IPS DF 19.7 (cell line): Measurements from ENCODE around the gene DUSP22.
"Not testable (repeated sequence)": the region's sequence is repeated elsewhere in the genome, so short reads cannot be mapped to it uniquely, and the experiment has no call there.

Experiments
- DNase-seq: peaks from one replicate; pipeline ENCODE4 v3.0.0-alpha.2; 2013; ENCODE audit warnings: low read depth, low spot score

DUSP22 gene

DNA sequence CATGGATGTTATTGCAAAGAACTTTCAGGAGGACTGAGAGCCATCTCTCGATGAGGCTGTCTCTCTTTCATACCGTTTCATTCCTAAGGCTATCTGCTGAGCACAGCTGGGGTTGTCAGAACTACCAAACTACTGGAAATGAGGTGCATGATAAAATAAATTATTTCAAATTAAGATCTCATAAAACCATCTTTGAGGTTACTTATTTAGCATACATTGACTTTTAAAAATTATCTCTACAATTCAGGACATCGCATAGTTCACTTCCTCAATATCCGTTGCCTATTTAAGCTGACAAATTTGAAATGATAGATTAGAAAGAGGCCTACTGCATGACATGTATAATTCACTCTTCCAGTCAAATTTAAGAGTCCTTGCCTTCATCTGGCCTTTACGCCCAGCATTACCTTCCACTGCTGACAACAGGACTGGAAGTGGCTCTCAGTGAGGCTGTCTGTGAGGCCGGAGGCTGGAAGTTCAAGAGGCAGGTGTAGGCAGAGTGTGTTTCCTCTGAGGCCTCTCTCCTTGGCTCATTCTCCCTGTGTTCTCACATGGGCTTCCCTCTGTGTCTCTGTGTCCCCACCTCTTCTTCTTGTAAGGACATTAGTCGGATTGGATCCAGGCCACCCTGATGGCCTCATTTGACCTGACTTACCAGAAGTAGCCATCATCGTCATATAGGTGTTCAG is 12.8 kb upstream of the DUSP22 start:
- no peak for DNase-seq

DNA sequence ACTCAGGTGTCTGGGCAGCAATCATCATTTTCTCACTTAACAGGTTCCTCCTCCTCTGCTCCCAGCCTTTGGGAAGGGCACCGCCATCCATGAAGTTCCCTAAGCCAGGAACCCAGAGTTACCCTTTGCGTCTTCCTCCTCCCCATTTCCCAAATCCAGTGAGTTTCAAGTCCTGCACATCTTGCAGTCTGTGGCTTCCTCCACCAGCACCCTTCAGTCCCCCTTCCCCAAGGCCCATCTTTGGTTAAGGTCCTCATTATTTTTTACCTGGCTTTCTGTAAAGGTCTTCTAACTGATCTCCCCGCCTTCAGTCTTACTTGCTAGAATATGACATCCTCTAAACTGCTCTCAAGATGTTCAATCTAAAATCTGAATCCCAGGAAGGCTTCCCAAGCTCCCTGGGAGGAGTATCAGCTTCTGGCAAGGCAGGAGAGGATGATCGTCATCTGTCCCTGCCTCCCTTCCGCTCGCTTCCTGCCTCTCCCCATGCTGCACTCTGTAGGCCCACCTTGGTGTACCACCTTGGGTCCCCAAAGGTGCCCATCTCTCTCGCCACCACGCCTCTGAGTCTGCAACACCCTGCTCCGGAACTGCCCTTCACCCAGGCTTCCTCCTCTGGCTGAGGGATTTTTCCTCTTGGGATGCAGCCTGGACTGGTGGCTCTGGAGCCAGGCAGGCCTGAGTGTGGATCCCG is 11.4 kb upstream of the DUSP22 start:
- DNase-seq, result no peak

DNA sequence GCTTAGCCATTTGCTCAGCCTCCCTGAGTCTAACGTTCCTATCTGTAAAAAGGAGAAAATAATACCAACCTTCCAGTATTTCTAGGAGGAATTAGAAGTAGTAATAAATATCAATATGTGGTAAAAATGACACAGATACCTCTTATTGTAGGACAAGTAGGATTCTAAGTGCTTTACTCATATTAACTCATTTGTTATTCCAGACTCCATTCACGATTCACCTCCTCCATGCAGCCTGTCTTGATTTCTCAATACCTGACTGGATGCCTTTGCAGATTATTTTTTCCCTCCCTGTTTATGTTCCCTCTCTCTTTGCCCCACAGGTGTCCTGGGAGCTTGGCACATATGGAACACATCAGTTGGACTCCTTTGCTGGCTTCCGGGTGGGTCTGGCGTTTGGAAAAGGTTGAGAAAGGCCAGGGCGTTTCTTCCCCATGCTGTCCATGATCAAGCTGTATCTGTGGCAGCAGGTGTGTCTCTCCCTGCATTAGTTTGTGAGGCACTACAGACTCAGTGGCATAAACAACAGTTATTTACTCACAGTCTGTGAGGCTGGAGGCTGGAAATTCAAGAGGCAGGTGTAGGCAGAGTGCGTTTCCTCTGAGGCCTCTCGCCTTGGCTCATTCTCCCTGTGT is 10.7 kb upstream of the DUSP22 start:
- DNase-seq, result no peak

DNA sequence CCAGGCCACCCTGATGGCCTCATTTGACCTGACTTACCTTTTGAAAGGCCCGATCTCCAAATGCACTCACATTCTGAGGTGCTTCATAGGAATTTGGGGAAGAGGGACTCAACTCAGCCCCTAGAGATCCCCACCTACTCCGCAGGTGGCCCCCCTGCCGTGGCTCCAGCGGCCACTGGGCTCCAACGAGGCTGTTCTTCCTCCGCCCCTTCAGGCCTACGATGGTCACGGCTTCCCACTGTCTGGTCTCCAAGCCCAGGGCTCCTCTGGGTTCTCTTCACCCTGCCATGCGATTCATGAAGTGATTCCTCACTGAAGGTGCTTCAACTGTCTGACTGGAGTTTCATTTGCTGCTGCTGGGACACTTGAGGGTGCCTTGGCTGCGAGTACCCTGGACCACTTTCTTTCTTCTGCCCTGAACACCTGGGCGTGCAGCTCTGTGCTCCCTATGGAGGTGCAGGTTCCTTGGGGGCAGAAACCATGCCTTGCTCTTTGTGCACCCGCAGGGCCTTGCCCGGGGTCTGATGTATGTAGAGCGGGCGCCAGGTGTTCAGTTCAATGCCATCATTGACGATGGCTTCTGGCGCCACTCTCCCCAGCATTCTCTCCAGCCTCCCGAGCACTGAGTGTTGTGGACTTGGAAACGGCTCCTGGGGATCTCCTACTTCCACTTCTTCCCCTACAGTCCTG is 10.0 kb upstream of the DUSP22 start:
- no peak for DNase-seq

DNA sequence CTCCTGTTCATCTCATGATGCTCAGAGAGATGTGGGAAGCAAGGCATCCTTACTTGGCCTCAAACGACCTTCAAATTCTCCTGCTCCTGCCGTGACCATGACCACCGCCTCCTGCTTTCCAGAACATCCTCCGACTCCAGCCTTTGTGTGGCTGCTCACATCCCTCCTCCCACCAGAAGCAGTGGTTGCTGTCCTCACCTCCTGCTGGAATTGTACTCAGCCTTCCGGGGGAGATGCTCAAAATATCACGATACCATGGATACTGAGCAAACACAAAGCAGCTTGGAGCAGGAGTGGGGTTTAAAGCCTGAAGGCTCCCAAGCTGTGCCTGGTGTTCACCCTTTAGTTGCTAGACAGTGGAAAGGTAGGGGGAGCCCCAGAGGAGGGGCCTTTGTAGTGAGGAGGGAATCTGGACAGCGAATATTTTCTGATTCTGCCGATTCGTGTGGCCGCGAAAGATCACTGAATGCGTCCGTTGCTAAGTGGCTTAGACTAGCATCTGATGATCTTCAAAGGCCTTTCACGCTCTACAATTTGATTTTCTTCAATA is 9.3 kb upstream of the DUSP22 start:
- DNase-seq, result no peak

DNA sequence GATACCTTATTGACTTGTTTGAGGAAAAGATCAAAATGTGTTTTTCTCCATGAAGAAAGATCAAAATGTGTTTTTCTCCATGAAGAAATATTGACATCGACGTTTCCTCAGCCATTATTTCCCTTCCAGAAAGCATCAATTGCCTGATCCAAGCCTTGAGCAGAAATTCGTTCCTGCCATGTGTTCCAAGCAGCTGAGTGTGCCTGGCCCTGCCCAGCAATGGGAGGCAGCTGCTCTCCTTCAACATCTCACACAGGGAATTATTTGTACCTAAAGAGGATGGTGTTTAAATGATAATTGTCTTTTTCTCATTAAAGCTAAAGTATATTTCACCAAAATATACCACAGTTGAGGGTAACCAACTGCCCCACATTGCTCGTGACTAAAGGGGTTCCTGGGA is 7.8 kb upstream of the DUSP22 start:
- no peak for DNase-seq

DNA sequence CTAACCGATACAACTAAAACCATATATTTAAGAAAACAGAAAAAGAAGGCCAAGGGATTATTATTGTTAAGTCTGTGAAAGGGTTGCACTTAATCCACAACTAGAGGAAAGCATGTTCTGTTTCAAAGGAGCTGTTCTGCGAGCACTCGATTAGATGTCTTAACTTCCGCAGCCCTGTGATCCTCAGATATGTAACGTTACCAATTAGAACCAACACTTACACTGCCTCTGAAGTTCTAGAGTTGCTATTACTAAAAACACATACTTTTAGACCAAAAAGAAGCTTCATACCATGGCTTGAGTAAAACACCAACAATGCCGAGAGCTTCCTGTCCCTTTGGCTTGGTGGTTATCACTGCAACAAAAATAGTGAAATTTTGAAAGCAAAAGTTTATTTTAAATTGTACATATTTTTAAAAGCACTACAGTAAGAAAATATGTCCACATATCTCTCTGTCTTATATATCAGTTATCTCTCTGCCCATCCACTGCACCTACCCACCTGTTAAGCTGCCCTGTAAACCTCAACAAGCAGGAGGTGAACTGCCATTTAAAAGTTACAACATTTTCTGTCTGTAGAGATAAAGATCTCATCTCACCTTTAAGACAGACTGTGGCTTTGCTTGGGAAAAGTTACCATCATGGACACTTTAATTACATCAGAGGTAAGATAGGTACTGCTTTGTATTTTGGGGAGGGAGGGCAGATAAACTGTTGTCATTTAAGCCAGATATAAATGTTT is 7.1 kb upstream of the DUSP22 start:
- no peak for DNase-seq

DNA sequence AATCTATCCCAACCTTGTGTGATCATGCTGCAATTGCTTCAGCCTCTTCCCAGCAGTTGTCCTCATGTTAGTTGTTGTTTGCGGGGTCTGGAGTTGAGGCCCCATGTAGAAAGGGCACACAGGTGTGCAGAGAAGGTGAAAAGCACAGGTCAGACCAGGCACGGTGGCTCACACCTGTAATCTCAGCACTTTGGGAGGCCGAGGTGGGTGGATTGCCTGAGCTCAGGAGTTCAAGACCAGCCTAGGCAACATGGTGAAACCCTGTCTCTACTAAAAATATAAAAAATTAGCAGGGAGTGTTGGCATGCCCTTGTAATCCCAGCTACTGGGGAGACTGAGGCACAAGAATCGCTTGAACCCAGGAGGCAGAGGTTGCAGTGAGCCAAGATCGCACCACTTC is 6.4 kb upstream of the DUSP22 start:
- not testable (repeated sequence) for DNase-seq

- no peak for DNase-seq
These were observed 5.4 kb upstream of the DUSP22 start for GRCh38 chr6:286681-287488.

DNA sequence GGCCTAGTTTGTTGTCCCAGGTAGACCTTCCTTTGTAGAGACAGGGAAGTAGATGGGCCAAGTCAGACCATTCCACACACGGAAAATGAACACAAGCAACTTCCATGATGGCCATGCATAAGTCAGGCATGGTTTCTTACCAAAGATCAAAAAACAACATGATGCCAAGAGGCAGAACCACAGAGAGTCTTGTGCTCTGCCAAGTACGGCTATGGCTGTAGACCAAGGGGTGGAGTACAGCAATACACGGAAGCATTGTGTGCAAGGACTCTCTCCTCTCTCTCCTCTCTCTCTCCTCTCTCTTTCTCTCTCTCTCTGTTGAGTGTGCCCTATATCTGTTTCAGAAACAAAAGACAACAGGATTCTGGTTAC is 4.8 kb upstream of the DUSP22 start:
- no peak for DNase-seq

- DNase-seq, result no peak
These were observed 3.4 kb upstream of the DUSP22 start for GRCh38 chr6:288866-289265.

DNA sequence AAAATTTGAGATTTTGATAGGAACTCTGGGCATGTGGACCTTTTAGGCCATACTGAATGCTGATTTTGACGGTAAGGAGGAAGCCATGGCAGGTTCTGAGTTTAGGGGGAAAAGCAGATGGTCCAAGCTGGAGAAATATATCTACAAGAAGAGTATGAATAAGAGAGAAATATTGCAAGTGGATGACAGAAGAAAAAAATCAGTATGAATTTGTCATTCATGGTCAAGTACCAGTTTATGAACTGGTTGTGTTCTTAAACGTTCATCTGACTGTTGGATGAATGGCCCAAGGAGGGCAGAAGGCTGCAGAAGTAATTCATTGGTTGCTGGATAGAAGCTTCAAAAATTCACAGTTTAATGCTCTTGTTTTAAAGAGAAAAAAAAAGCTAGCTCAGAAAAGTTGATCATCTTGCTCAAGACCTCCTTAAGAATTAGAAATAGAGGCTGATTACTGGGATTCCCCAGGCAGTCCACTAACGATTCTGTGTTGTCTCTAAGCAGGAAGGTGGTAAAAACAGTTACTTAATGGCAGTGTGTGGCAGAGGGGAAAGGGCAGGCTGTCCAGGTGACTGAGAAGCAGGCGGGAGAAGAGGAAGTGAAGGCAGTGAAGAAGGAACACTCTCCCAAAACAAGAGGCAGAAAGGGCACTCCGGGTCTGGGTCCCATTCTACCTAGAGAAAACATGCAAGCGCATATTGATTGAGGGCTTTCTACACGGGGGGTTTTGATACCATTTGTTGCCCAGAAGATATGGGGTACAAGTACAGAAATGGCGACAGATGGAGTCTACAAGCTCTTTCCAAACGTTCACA is 2.0 kb upstream of the DUSP22 start:
- DNase-seq, result no peak

- no peak for DNase-seq
These were observed 1.0 kb upstream of the DUSP22 start for GRCh38 chr6:291204-291696.

DNA sequence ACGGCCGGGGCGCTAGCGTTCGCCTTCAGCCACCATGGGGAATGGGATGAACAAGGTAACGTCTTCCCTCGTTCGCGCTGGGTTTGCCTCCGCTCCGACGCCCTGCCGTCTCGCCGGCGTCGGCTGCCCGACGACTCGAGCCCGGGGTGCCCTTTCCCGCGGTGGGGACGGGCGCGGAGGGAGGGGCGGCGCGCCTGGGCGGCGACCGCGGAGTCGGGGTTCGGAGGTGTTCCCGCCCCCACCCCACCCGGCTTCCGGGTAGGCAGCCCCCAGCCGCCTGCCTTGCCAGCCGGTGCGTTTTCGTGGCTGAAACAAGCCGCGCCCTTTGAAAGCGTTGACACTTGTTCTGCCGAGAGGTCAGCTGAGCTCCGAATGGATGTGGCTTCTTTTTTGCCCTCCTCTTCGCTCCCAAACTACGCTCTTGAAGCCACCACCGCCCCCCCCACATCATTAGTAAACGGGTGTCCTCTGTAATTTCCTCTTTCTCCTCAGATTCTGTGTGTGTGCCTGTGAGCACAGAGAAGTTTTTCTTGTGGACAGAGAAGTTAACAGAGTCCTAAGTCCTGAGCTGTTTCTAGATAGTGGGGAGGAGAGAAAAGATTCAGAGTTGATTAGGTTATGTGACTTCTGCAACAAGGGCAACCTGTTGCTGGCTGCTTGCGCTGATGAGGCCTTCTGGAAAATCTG is 362 bp downstream of the DUSP22 start:
- no peak for DNase-seq

DNA sequence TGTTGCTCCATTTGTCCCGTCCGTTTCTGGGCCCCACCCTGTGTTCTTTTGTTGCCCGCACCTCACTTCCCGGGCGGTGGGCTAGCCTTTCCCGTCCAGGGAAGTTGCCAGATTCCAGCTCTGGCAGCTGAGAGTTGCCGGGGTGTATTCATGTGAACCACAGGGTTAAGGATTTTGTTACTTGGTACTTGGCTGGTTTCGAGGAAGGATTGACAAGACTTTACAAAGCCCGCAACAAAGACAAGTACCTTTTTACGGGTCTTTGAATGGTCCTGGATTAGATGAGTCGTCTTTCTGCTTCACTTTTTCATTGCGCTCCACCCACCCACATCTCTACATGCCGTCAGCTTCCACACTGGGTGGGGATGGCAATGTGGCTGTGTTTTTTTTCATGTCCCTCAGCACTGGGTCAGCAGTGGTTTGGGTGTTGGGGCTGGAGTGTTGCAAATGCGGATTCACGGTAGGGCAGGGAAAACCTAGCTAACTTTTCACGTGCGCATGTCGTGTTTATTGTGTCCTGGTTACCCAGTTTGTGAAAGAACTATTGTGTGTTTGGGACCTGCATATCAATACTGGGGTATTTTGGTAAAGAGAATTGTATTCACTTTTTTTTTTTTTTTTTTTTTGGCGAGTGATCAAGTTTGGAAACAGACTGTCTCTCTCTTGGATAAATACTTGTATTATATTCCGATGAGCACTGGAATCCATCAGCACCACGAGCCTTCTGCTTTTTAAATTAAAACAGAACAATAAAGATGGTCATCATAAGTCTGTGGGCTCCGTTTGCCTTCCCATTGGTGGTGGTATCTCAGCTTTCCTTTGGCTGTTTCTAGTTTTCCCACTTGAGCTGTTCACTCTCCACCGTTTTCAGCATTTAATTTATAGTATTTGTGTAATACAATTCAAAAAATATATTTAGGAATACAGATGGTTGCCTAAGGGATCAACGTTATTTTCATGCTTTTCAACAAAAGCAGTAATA is 1.2 kb downstream of the DUSP22 start:
- no peak for DNase-seq

GRCh38 chr6:294656-295565 is 2.6 kb downstream of the DUSP22 start:
- no peak for DNase-seq
